B cell (primary cell): ENCODE results near the gene FUT3.

ENCODE experiments used
- CTCF ChIP-seq: fragments of 200-600 bp; IDR thresholded peaks from one replicate; pipeline ENCODE4 v1.8.0; 2022; ENCODE audit warnings: antibody characterized with exemption, mild to moderate bottlenecking
- EZH2 ChIP-seq: IDR thresholded peaks from 2 replicates; pipeline ENCODE4 v1.6.1; 2012; ENCODE audit warnings: borderline replicate concordance, low read depth, mild to moderate bottlenecking, moderate library complexity, low read length; ENCODE audit not compliant: insufficient read depth, poor library complexity, severe bottlenecking

GRCh38 chr19:5865772-5866171 is 14.5 kb upstream of the FUT3 start:
- TF ChIP-seq CTCF = no peak
- TF ChIP-seq EZH2 = no peak
